ENCODE data around the gene SLC35D2.

Gene SLC35D2

GRCh38 chr9:96304230-96304629 lies 79.3 kb downstream of the SLC35D2 start:
- DNase-seq = no peak

- no peak for DNase-seq
Measured at GRCh38 chr9:96302021-96302420, 81.5 kb downstream of the SLC35D2 start, which contains the start of gene HSD17B3. TSS of gene HSD17B3 (minus strand) at chr9:96302176. CDS start at chr9:96302104, 72 bp downstream.

- DNase-seq = no peak
Measured at GRCh38 chr9:96299823-96300222, 83.7 kb downstream of the SLC35D2 start.

GRCh38 chr9:96294159-96294545 lies 89.4 kb downstream of the SLC35D2 start:
- DNase-seq = no peak

GRCh38 chr9:96293498-96294158 lies 89.9 kb downstream of the SLC35D2 start:
- no peak for DNase-seq

- no peak for DNase-seq
Measured at GRCh38 chr9:96289392-96289791, 94.1 kb downstream of the SLC35D2 start.

- DNase-seq = no peak
Measured at GRCh38 chr9:96281641-96282040, 101.9 kb downstream of the SLC35D2 start.

- DNase-seq = no peak
Measured at GRCh38 chr9:96279932-96280331, 103.6 kb downstream of the SLC35D2 start.

GRCh38 chr9:96274939-96275338 lies 108.6 kb downstream of the SLC35D2 start:
- no peak for DNase-seq

Data from activated CD4-positive, alpha-beta T cell treated with anti-CD3 and anti-CD28 coated beads, Interleukin-2, amount 50 U/mL, for 1 hour (primary cell).